Measurements from ENCODE around the gene MARCHF2. TPM values are rescaled to one million over a fixed set of nuclear protein-coding genes. Genes with fewer than 3 reads are reported as not detected.

The MARCHF2 gene
- total and polyA plus RNA-seq, 9 of the 15 experiments (the other 6 are each of a cell fraction or from before 2014, with no cell fraction given), result 0.39 to 6.4 (median 2.2) TPM

DNA sequence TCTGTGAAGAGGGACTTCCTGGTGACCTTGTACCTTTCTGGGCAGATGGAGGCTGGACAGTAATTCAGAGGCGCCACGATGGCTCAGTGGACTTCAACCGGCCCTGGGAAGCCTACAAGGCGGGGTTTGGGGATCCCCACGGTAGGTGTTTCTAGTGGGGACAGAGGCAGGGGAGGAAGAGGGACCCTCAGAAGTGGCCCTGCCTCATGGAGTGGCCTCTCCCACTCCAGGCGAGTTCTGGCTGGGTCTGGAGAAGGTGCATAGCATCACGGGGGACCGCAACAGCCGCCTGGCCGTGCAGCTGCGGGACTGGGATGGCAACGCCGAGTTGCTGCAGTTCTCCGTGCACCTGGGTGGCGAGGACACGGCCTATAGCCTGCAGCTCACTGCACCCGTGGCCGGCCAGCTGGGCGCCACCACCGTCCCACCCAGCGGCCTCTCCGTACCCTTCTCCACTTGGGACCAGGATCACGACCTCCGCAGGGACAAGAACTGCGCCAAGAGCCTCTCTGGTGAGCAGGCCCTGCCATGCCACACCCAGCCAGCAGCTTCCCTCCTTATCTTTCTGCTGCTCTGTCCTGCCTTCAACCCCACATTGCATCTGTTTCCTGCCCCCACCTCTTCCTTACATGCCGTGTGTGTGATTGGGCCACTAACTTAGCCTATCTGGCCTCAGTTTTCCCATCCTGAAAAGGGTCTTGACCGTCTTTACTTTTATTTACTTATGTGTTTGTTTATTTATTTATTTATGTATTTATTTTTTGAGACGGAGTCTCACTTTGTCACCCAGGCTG lies 41.9 kb upstream of the MARCHF2 start (continued):
- no peak for TF ChIP-seq FIP1L1 (IDR thresholded peaks at IDR 0.05; ENCODE audit: low read depth, low read length, poor library complexity, severe bottlenecking)
- TF ChIP-seq YY1 (IDR thresholded peaks at IDR 0.05; ENCODE audit: borderline replicate concordance in 1 of 3, control insufficient read depth in 1 of 3, extremely low read depth in 1 of 3, insufficient read depth in 3 of 3, insufficient read length in 1 of 3, insufficient replicate concordance in 2 of 3, low read depth in 1 of 3, low read length in 2 of 3), result peak in 1 of 3 experiments; percentile 26
- no peak for TF ChIP-seq TSC22D4 (tag; IDR thresholded peaks at IDR 0.05)
- TF ChIP-seq RBM17 (IDR thresholded peaks at IDR 0.05; ENCODE audit: borderline replicate concordance, low read depth, low read length), result no peak
- TF ChIP-seq, protein P1, sequence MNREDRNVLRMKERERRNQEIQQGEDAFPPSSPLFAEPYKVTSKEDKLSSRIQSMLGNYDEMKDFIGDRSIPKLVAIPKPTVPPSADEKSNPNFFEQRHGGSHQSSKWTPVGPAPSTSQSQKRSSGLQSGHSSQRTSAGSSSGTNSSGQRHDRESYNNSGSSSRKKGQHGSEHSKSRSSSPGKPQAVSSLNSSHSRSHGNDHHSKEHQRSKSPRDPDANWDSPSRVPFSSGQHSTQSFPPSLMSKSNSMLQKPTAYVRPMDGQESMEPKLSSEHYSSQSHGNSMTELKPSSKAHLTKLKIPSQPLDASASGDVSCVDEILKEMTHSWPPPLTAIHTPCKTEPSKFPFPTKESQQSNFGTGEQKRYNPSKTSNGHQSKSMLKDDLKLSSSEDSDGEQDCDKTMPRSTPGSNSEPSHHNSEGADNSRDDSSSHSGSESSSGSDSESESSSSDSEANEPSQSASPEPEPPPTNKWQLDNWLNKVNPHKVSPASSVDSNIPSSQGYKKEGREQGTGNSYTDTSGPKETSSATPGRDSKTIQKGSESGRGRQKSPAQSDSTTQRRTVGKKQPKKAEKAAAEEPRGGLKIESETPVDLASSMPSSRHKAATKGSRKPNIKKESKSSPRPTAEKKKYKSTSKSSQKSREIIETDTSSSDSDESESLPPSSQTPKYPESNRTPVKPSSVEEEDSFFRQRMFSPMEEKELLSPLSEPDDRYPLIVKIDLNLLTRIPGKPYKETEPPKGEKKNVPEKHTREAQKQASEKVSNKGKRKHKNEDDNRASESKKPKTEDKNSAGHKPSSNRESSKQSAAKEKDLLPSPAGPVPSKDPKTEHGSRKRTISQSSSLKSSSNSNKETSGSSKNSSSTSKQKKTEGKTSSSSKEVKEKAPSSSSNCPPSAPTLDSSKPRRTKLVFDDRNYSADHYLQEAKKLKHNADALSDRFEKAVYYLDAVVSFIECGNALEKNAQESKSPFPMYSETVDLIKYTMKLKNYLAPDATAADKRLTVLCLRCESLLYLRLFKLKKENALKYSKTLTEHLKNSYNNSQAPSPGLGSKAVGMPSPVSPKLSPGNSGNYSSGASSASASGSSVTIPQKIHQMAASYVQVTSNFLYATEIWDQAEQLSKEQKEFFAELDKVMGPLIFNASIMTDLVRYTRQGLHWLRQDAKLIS (CRISPR knock-in tag; IDR thresholded peaks at IDR 0.05), result no peak
- no peak for TF ChIP-seq MAFK (IDR thresholded peaks at IDR 0.05; ENCODE audit: low read length)
- TF ChIP-seq, protein P2, sequence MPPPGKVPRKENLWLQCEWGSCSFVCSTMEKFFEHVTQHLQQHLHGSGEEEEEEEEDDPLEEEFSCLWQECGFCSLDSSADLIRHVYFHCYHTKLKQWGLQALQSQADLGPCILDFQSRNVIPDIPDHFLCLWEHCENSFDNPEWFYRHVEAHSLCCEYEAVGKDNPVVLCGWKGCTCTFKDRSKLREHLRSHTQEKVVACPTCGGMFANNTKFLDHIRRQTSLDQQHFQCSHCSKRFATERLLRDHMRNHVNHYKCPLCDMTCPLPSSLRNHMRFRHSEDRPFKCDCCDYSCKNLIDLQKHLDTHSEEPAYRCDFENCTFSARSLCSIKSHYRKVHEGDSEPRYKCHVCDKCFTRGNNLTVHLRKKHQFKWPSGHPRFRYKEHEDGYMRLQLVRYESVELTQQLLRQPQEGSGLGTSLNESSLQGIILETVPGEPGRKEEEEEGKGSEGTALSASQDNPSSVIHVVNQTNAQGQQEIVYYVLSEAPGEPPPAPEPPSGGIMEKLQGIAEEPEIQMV (tag; conservative IDR thresholded peaks at IDR 0.05; ENCODE audit: low read depth), result no peak
- 0 out of 2 replicates have a peak, but pooled peaks have one; percentile 61 for TF ChIP-seq MTA3 (IDR thresholded peaks at IDR 0.05; ENCODE audit: borderline replicate concordance)
- peak; percentile 87 for TF ChIP-seq CBFA2T3 (IDR thresholded peaks at IDR 0.05)
- no peak for TF ChIP-seq JUN (IDR thresholded peaks at IDR 0.05; ENCODE audit: borderline replicate concordance, low read depth, low read length)
- no peak for TF ChIP-seq JUN (CRISPR knock-in tag; IDR thresholded peaks at IDR 0.05; ENCODE audit: borderline replicate concordance)
- no peak for TF ChIP-seq RBM39 (optimal IDR thresholded peaks at IDR 0.05; ENCODE audit: low read depth, low read length)
- no peak for TF ChIP-seq TCFL5 (CRISPR knock-in tag; conservative IDR thresholded peaks at IDR 0.05)
- no peak for TF ChIP-seq CHD4 (IDR thresholded peaks at IDR 0.05; ENCODE audit: insufficient read depth, insufficient replicate concordance, low read depth, low read length, poor library complexity, severe bottlenecking)
- TF ChIP-seq BACH1 (tag; IDR thresholded peaks at IDR 0.05), result no peak
- TF ChIP-seq ELF4 (CRISPR knock-in tag; IDR thresholded peaks at IDR 0.05), result 0 out of 2 replicates have a peak, but pooled peaks have one; percentile 23
- no peak for TF ChIP-seq CBFB (CRISPR knock-in tag; IDR thresholded peaks at IDR 0.05)
- peak; percentile 70 for TF ChIP-seq GATA2 (CRISPR knock-in tag; IDR thresholded peaks at IDR 0.05)
- TF ChIP-seq SMAD3 (CRISPR knock-in tag; conservative IDR thresholded peaks at IDR 0.05), result no peak
- TF ChIP-seq MEIS2 (IDR thresholded peaks at IDR 0.05; ENCODE audit: partially characterized antibody), result no peak
